CD4-positive, alpha-beta T cell treated with Interferon alpha-2 for 1 hour (primary cell): ENCODE data around the gene CAMK2A.

ENCODE experiments used
- DNase-seq, 2 donors: peaks; one replicate each; pipeline ENCODE4 v3.0.0-alpha.2; 2020 to 2022

Gene CAMK2A

DNA sequence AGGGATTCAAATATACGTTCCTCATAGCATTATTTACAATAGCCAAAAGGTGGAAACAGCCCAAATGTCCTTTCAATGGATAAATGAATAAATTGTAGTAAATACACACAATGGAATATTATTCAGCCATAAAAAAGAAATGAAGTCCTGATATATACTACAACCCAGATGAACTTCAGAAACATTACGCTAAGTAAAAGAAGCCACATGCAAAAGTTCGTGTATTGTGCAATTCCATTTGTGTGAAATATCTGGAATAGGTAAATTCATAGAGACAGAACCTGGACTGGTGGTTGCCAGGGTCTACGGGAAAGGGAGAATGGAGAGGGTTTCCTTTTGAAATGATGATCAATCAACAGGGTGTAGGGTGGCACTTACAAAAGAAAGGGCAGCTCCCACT lies 25.7 kb upstream of the CAMK2A start:
- no peak for DNase-seq

DNA sequence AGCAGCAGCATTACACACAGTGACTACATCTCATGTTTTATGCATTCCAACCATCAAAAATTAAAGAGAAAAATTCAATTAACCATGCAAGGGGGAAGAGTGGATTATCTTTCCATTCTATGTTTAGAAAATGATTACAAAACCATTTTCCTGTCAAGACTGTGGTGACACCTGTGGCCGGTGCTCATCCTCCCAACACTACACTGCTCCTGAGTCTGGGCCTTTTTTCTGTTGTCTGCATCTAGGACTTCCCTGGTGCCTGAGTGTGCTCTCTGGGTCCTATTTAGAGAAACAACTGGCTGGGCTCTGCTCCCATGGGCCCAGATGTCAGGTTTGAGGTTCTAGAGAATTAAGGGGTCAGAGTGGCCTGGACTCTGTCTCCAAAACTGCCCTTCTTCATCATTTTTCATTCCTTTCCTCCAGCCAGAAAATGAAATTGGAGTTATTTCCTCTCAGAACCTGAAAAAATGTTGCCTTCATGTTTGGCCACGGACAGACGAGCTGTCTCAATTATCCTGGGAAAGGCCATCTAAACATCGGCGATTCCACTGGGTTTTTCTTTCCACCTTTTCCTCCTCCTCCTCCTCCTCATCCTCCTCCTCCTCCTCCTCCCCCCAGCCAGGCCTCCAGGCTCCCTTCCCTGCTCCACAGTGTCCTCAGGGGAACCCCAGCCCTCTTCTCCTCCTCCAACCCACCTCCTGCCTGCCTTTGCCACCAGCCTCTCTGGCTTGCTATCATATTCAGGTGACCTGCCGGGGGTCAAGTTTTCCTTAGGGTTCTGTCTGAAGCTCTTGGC lies 24.5 kb upstream of the CAMK2A start:
- DNase-seq: no peak

DNA sequence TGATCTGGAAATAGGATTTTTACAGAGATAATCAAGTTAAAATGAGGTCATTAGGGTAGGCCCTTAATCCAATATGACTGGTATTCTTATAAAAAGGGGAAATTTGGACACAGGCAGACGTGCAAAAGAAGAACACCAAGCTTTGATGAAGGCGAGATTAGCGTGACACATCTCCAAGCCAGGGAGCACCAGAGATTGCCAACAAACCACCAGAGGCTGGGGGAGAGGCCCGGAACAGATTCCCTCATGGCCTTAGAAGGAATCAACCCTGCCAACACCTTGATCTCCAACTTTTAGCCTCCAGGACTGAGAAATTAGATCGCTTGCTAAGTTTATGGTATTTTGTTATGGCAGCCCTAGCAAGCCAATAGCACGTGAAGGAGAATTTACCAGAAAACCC lies 23.9 kb upstream of the CAMK2A start:
- no peak for DNase-seq

DNA sequence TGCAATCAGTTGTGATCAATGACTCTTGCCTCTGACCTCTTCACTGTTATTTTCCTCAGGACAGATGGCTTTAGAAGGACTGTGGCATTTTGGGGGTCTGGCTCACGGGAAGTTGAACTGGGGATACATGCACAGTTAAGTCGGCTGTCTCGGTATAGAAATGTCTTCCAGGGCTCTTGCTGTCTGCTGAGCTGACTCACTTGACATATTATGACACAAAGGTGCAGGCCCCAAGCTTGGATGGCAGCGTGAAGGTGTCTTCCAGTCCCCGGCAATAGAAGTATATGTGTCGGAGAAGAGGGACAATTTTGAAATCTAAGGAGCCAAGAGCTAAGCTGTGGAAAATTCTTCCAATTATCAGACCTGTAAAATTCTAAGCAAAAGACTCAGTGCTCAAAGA lies 22.9 kb upstream of the CAMK2A start:
- no peak for DNase-seq

DNA sequence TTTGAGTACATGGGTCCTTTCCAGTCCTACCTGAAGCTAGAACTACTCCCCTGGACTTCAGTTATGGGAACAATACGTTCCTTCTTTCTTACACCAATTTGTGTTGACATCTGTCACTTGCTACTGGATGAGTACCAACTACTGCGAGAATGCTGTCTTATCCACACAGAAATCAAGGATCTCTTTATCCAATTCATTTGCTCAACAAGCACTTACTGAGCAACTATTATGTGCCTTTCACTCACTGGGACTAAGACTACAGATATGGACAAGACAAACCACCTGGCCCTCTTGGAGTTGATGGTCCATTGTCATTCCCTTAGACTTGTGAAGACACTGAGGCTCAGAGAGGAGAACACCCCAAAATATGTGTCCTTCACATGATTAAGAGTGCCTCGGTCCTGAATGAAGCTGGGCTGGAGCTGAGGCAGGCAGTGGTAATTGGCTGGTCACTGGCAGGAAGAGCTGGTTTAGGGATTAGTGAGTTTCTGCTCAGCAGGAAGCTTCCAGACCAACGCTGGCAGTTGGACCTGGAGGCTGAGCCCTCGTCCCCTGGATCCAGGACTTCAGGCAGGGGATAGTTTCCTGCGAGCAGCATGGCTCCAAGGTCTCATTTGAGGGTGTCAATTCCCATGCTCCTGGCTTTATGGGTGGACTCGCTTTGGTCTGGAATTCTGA lies 21.6 kb upstream of the CAMK2A start:
- no peak for DNase-seq

DNA sequence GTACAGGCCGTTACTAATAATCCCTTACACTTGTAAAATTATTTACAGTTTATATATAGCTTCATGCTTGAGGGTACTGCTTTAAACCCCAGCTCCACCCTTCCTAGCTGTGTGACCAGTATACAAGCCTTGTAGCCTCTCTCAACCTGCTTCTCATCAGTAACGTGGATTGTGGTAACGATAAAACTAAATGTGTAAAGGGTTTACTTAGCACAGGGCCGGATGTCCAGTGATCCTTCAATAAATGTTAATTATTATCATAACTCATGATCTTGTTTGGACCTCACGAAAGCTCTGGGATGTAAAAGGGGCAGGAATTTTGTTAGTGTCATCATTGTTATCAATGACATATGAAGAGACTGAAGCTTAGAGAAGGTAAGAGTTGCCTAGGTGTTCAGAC lies 20.7 kb upstream of the CAMK2A start:
- DNase-seq: no peak

DNA sequence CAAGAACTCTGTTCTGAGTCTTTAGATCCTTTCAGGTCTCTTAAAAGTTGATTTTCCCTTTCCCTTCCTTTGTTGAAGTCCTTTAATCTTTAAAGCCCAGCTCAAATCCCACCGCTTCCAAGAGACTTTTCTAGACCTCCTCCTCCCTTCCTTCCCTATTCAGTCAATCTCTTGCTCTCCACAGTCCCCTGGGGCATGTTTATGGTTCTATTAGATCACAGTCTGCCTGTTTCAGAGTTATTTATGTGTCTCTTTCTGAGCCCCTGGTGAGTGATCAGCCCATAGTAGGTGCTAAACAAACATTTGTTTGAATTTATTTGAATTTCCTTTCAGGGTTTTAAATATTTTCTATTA lies 20.3 kb upstream of the CAMK2A start:
- DNase-seq: no peak

DNA sequence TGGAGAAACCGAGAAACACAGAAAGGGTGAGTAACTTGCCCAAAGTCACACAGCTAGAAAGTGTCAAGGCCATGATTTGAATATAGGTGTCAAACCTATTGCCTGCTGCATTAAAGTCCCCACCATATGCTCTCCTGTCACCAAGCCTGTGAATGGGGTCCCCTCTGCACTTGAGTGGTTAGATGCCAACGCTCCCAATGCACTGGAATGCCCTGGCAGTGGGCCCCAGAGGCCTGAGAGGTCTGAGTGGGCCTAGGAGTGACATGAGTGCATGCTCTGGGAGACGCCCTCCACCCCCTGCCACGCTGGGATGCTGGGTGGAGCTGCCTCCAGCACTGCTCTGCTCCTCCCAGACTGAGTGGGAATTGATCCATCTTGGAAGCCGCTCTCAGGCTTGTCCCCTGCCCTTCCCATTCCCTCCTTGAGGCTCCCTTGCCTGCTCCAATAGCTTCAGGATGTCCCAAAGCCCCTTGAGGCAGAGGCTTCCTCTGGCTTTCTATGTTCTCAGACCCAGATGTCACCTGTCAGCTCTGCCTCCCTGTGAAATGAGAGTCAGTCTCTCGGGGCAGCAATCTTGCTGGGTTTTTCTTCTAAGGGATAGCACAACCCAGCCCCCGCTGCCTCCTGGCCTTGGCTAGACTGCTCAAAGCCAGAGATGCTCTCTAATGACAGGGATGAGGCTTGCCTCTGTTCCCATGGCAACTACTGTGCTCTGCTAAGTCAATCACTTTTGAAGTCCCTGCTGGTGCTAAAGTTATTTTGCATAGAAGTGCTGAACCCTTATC lies 19.7 kb upstream of the CAMK2A start:
- no peak for DNase-seq

DNA sequence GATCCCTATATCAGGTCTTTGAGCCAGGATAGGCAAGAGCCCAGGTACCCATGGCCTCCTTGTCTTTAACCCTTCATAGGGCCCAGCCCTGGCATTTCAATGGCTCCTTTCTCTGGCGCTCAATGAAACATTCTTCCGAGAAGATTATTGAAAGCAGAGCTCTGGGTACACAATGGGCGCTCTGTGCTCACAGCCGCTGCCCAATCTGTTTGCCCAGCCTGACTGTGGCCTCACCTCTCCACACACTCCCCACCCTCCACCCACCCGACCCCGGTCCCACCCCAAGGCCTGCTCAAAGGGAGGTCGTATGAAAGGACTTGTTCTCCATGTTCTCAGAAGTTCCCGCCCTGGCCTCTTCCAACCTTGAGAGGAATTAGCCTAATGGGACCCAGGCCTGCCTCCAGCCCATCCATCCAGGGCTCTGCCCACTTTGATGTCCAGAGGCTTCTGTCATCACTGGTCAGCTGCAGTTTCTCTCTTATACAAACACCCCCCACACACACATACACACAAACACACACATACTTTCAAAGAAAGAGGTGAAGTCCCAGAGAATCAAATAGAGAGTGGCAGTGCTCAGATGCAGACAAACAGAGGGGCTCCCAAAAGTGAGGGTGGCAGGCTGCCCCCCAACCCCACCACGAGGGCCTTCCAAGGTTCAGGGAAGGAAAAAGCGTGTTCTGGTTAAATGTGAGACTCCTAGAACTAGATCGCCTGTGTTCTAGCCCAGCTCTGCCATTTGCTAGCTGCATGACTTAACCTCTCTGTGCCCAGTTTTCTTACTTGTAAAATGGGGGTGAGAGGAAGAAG lies 18.2 kb upstream of the CAMK2A start:
- no peak for DNase-seq

DNA sequence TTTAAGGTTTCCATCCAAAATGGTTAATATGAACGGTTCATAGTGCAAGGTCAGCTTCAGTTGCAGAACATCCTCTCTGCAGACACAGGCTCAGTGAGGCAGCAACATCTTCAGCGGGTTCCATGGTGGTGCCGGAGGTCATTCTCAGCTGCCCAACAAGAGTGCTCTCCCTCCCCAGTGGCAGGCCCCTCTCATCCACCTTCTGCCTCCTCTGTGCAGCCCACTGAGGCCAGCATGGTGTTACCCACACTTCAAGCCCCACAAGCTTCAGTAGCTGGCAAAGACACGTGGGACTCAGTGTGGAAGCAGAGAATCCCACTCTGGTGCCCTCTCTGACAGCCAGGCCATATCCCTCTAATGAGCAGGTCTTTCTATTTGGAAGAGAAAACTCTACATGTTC lies 17.2 kb upstream of the CAMK2A start:
- no peak for DNase-seq

DNA sequence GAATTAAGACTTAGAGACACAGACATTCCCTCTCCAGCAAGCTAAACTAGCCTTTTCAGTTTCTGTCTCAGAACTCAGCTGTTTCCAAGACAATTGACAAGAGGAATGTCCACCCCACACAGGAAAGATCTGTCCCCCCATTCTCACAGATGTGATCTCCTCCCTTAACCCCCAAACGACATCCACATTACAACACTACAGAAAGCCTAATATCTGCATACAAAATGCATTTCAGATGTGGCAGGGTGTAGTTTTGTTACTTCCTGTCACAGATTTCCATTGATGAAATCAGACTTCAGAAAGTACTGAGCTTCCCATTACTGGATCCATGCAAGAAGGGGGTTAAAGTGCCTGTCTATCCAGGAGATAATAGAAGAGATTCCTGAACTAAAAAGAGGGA lies 16.0 kb upstream of the CAMK2A start:
- no peak for DNase-seq

DNA sequence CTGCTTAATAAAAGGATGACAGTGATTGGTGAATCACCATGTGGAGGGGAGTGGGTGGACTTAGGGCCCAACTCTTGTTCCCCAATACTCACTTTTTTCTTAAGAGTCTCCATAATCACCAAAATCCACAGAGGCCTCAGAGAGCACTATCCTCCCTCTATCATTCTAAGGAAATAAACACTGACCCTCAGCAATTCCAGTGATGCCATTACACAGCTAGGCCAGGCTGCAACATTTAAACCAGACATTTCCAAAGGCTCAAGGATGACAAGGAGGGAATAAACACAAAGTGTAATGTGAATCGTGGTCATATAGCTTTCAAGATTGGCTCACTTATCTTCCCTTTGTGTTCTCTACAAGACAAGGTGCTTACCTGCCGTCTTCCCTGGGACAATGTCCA lies 15.5 kb upstream of the CAMK2A start:
- no peak for DNase-seq

DNA sequence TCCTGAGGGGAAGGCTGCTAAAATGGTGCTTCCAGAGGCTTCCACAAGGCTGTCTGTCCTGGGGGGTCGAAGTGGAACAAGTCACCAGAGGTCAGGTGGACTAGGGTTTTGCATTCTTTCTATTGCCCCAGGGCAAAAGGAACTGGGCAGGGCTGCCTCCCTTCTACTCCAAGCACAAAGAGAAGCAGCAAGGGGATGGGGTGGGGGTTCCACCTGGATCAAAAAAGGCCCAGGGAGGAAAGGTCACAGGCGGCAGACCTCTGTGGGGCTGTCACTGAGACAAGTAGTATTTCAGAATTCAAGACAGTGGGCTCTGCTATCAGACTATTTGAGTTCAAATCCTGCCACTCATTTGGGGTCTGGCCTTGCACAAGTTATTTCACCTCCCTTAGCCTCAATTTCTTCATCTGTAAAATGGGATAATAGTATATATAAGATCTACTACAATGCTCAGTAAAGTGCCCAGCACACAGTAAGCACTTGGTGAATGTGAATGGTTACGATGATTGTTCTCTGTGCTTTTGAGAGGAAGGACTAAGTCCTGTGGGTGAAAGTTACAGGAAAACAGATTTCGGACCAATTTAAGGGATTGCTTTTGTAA lies 15.0 kb upstream of the CAMK2A start:
- DNase-seq: no peak

DNA sequence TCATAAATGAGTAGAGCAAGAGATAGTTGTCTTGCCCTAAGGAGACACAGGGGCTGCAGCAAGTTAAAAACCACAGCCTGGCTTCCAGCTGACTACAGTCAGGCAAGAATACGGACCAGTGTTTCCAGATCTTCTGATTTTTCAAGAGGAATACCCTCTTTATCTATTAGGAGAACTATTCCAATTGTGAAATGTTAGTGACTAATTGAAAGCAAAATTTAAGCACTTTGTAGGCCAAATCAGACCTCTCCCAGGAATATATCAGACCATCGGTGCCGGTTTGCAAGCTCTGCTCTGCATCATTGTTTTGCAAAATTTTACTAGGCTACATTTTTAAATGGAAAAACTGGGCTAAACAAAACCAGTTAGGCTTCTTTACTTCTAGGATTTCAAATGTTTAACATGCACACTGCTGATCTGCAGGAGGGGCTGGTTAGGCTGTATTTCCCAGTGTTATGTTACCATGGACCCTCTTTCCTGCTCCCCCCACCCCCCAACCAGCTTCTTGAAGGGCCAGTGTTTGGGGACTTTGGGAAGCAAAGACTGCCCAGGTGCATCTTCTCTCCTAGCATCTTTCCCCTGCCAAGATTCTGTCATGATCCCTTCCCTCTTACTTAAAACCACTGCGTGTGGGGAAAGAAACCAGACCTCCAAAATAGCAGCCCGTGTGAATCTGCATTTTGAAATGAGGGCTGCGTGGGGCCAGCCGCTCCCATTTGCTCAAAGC lies 14.2 kb upstream of the CAMK2A start:
- DNase-seq: no peak

DNA sequence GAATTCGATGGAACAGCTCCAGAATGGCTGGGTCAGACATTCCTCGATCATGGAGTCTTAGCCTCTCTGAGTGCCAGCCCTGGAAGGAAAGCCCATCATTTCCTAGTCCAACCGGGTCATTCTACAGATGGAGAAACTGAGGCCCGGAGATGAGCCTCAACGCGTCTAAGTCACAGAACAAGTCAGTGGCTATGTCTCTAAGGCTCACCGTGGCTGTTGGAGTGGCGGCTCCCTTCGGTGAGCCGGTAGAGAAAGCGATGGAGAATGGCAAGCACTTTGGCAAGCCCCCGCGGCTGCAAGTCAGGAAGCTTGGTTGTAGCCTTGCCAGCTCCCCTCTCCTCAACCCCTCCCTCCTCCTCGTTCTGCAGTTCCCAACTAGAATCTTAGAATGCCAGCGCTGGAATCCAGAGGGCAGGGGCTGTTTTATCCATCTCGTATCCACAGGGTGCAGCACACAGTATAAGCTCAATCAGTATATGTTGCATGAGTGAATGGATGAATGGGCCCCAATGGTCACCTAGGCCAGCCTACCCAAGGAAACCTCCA lies 13.6 kb upstream of the CAMK2A start:
- no peak for DNase-seq

DNA sequence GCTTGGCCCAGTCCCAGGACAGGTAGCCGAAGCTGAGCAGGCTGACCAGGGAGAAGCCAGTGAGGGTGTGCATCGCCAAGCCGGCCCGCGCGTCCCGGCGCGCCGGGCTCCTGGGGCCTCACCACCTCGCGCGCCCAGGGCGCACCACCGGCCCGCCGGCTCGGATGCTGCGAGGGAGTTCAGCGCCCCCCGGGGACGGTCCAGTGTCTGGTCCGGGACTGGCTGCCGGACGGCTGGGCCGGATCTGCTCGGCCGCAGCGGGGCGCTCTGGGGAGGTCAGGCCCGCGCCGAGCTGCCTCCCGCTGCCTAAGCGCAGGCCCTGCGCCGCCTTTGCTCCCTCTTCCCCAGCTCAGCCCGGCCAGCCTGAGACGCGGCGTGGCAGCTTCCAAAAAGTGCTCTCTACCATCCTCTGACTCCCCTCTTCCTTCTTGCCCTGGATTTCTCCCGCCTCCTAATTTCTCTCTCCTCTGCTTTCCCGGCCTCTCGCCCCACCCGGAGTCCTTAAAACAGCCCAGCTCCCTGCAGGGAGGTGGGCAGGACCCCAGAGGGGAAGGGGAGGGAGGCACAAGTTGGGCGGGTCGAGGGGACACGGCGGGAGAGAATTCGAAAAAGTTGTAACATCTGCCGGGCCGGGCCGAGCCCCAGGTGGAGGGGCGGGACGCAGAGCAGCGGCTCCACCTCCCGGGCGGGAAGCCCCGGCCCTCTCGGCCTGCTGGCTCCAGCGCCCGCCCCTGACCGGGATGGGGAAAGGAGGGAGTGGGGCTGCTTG lies 12.9 kb upstream of the CAMK2A start, which contains the start of gene ARSI:
Gene ARSI, minus strand, starts transcription at position 605 of the 769 bp plus-strand sequence. Its CDS starts 532 bp downstream, at position 73.
- no peak for DNase-seq

DNA sequence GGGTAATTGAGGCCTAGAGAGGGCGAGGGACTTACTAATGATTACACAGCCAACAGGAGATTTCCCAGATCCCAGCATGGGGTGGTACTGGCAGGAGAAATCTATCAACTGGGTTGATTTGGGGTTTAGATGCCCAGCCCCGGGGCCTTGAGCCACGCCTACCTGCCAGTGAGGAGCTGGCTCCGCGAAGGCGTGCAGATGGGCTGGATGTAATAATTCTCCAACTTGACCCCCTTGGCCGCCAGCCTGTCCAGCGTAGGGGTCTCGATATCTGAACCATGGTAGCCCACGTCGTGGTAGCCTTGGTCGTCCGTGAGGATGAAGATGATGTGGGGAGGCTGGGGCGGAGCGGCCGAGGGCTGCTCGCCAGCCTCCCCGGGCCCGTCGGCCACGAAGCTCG lies 12.3 kb upstream of the CAMK2A start:
- no peak for DNase-seq

DNA sequence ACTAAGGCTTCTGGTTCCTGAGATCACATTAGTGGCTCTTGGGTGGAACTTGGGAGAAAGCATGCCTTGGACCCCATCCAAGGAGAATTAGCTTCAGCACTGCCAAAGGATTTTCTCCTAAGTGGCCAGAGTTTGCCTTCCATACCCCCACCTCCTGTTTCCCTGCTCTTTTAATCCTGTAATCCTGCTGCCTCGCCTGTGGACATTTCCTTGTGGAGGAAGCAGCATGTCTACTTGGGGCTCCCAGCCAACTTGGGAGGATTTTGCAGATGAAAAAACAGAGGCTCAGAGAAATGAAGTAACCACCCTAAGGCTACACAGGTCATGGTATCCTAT lies 11.6 kb upstream of the CAMK2A start:
- DNase-seq: no peak

DNA sequence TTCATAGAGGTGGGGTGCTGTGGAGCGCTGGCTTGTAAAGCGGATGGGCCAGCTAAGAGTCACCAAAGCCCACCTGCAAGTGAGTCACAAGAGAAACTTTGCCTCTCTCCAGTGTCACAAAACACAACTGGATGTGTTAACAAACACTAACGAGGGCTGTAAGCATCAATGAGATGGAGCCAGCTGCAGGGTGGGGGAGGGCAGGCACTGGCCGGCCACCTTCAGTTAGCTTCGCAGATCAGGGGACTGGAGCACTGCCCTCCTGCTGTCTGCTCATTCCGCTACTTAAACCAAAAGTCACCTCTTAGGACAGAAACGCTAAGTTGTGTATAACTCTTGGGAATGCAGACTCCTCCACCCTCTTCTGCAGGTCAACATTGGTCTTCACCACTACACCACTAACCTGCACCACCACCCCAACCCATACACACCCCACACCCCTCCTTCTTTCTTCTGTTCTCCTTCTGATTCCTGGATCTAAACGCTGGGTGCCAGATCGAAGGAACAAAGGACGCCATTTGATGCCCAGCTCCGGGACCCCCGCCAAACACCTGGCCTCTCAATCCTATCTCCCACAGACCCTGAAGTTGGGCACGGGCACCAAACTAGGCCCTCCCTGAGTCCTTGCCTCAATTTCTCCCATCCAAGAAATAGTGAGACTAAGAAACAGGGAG lies 11.1 kb upstream of the CAMK2A start:
- no peak for DNase-seq
